Measurements from ENCODE around the gene CEP126.

The CEP126 gene

DNA sequence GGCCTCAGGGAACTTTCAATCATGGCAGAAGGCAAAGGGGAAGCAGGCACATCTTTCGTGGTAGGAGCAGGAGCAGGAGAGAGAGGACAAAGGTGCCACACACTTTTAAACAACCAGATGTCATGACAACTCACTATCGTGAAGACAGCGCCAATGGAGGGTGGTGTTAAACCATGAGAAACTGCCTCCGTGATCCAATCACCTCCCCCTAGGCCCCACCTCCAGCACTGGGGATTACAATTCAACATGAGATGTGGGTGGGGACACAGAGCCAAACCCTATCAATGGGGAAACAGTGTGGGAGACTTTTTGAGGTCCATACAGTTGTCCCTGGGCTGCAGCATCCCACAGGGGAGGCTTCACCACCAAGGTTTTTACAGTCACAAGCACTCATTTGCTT lies 90.5 kb downstream of the CEP126 start:
- intact Hi-C loops (cut with DNase I), result no loop called here

DNA sequence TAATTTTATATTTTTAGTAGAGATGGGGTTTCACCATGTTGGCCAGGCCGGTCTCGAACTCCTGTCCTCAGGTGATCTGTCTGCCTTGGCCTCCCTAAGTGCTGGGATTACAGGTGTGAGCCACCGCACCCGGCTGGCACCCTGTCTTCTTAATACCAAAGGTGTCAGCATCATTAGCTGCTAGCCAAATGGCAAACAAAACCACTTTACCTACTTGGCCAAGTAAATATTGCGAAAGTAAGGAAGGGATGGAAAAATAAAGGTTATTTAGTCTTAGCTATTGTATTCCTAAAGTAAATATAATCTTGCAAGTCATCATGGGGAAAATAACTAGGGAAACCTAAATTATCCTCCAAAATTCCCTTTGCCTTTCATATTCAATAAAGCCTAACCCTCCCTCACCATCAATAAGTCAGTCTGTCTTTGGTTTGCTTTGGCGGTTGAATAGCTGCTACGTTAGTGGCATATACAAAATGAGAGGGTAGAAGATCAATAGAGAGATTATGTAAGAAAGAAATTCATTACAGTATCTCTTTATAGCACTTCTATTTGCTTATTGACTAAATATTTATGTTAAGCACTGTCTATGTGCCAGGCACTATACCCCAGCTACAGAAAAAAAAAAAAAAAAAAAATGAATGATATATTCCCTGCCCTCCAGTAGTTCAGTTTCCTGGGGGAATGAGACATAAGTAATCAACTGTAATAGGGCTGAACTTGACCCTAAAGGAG lies 92.2 kb downstream of the CEP126 start:
- no peak for DNase-seq
- intact Hi-C loops (cut with DNase I), result no loop called here

More for the DNA sequence above, 90.5 kb downstream of the CEP126 start:
- no peak for DNase-seq

DNA sequence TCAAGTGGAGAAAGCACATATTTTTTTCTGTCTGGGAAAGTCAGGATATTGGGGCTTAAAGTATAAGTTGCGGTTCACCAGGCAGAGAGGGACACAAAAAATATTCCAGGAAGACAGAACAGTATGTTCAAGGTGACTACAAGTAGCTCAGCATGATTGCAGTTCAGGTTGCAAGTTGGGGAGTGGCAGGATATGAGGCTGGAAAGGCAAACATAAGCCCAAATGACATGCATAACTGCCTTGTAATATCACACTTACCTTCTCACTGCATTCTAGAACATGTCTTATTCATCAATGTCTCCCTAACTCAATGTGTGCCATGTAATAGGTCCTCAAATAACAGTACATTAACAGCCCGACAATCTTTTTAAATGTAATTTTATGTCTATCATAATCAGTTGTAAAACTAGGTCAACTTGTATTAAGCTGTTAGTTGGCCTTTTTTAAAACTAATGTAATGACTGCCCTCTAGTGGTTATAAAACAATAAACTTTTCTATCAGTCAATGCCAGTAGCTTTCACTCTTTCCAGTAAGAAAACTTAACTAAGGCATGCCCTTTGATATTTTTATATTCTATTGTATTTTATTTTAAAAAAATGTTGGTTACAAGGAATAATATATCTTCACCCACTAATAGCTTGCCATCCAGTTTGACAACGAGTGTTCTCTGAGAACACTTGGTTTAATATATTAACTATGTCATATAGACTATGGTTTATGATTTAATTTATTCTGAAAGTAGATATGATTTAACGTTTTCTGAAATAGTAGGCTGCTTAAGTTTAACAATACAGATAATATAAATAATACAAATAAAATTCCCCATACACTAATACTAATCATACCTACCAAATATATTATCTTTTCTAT lies 93.0 kb downstream of the CEP126 start:
- peak in 2 of 42 donors; percentile 7 to 23 for DNase-seq

DNA sequence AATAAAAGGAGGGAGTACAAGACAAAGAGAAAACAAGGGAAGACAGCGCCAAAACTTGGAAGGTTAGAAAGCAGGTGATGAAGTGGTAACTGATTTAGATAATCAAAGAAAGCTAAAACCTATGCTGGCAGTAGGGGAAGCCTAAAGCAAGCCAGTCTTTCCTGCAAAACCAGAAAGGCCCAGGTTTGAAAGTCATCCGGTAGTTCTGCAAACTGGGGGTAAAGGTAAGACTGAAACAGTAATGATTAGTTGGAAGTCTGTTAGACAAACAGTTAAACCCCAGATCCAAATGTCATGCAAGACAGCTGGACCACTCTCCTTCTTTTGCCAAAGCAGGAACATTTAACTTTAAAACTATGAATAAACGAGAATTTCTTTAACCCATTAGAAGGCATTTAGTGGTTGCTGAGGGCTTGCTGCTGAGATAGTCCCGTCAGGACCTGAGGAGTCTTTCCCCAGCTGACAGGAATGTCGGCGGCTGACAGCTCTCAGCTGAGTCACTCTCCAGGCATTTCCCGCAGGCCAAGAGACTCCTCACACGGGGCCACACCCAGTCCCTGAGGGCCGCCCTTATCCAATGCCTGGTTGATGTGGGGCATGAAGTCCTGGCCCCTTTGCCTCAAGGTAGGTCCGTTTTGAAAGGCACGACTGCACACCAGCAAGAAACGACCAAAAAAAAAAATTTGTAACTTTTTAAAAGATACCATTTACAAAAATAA lies 96.1 kb downstream of the CEP126 start:
- no peak for DNase-seq
- intact Hi-C loops (cut with DNase I), result loop anchor here (10.0 kb wide), 1 partner anchor 146 kb away; no protein-coding TSS in a partner anchor

More for the DNA sequence above, 93.0 kb downstream of the CEP126 start:
- intact Hi-C loops (cut with DNase I), result no loop called here

DNA sequence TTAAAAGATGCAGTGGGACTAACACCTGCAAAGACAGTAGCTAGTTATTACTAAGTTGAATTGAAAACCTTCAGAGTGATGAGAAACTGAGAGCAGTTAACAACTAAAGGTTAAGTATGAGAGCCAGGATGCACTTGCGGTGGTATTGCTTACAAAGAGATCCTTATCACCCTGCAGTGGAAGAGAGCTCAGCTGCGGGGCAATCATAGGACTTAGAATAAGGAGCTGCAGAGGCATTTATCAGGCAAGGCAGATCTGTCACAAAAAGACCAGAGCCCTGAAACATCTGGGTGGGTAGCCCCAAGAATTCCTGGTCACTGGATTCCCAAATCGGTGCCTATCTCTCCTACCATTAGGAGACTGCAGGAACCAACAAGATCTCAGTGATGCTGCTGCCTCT lies 98.1 kb downstream of the CEP126 start:
- intact Hi-C loops (cut with DNase I), result loop anchor here (10.0 kb wide), 1 partner anchor 148 kb away; no protein-coding TSS in a partner anchor
- no peak for DNase-seq

DNA sequence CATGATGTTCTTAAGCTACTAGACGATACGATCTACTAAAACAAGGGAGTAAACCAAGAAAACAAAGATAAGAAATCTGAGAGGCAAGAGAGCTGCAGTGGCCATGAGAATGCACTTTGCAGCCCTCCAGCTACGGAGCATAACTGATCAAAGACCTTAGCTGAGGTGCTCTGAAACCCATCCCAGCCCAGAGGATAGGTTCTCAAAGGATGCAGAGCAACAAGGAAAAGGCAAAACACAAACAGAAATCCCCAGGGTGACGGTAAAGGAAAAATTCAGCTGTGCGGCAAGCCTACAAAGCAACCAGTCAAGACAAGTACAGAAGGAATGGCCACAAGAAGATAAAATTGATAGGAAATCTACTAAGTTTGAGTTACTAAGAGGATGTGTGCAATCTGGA lies 99.9 kb downstream of the CEP126 start:
- intact Hi-C loops (cut with DNase I), result loop anchor here (10.0 kb wide), 1 partner anchor 150 kb away; no protein-coding TSS in a partner anchor
- no peak for DNase-seq

DNA sequence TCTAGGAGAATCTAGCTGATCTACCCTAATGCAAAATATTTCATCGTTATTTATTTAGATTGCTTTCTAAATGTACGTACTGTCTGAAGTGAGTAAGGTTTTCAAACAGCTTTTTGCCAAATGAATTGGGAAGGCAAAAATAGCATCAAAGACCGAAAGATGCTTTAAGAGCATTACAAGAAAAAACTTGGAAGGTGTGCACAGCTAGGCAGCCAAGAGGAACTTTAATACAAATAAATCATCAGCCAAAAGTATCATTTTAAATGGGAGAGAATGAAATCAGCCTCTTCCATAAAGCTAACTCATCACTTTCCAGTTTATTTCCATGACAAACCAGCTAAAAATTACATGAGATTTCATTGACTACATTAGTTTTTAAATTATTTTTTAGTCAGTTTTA lies 102.2 kb downstream of the CEP126 start:
- no peak for DNase-seq
- intact Hi-C loops (cut with DNase I), result loop anchor here (10.0 kb wide), 1 partner anchor 152 kb away; no protein-coding TSS in a partner anchor

DNA sequence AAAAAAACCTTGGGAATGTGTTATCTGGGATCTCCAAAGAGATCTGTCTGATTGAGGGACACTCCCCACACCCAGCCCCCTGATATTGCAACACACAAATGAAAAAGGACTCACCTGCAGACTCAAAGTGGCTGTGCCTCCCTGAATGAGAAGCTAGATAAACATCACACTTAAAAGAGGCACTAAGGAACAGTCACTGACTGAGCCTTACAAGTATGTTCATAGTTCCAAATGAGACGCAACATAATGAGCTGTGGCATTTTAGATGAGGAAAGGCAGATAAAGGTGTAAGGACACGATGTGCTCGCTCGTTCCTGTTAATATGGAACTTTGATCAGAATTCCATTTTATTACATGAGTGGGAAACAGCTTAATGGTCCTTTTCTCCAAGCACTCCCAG lies 111.4 kb downstream of the CEP126 start:
- DNase-seq, result no peak
- intact Hi-C loops (cut with DNase I), result no loop called here

DNA sequence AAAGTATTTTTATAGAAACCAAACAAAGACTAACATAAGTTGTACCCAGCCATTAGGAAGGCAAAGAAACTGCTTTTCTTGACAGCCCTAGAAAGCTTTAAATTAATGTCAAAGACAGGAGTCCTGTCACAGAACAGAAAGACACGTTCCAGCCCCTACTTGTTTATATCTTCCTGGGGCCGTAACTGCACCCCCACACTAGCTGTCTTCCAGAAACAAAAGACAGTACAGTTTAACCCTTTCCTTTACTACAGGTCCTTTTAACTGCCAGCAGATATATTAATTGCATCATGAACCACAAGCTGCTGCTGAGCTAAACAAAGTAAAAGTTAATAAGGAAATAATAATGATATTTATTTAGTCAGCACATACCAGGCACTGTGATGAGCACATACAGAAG lies 112.1 kb downstream of the CEP126 start:
- intact Hi-C loops (cut with DNase I), result no loop called here
- DNase-seq, result no peak

DNA sequence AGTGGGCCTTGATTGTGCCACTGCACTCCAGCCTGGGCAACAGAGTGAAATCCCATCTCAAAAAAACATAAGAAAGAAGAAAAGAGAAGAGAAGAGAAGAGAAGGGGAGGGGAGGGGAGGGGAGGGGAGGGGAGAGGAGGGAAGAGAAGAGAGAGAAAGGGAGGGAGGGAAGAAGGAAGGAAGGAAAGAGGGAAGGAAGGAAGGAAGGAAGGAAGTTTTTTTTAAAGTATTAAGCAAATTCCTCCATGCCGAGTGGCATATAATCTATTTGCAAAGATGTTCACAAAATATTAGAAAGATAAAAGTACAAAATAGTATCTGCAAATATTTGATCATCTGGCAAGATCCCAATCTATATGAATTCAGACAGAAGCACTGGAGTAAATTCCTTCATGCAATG lies 121.9 kb downstream of the CEP126 start:
- no peak for DNase-seq
- intact Hi-C loops (cut with DNase I), result no loop called here

DNA sequence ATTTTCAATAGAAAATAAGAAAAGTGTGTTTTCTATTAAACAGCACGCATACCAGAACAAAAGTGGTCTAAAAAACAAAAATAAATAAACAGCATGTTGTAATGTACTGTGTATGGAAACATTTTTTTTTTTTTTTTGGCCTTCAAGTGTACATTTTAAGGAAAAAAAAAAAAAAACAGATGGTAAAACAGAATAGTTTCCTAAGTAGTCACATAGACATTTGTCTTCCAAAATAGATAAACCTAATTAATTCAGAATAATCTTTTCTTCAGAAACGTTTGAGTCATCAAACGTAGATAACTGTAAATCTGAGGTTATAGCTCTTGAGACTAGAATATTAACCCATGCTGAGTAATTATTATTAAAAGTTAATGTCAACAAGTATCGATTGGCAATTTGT lies 132.0 kb downstream of the CEP126 start:
- DNase-seq, result no peak
- intact Hi-C loops (cut with DNase I), result no loop called here

DNA sequence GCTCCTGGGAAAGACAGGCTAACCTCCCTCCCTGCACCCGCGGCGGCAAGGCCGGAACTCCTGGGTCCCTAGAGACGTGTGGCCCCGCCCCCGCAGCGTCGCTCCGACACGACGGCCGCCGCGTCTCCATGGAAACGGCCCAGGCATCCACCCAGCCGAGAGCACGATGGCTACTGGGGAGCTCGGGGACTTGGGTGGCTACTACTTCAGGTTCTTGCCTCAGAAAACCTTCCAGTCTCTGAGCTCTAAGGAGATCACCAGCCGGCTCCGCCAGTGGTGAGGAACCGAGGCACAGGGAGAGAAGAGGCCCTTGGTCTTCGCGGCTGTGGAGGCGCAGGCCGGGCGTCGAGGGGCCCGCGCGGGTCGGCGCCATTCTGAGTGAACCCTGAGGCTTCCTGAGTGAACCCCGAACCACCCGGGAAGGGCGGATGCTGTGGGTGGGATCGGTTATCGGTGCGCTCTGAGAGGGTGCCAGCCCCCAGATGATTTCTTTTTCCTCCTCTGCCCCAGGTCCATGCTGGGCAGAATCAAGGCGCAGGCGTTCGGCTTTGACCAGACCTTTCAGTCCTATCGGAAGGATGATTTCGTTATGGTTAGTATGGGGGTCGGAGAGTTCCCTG lies 132.6 kb downstream of the CEP126 start, which contains the start of gene CFAP300:
Gene CFAP300, plus strand, starts transcription at position 133 of the 620 bp plus-strand sequence. Its CDS starts 34 bp downstream, at position 167.
- DNase-seq, result peak; percentile 30 to 80 (median 62)
- intact Hi-C loops (cut with DNase I), result no loop called here
